OCI-LY1 (cell line): Measurements from ENCODE around the gene ADGRV1.
"Not testable (repeated sequence)": the region's sequence is repeated elsewhere in the genome, so short reads cannot be mapped to it uniquely, and the experiment has no call there.

Experiments used
- H2AFZ ChIP-seq: fragments of 200-600 bp; sonication (generic), shearing (Covaris generic); 2 replicates; pipeline ENCODE4 v1.6.0; 2014; ENCODE audit warnings: antibody characterized with exemption, mild to moderate bottlenecking, low read length
- H3F3A ChIP-seq: fragments of 200-600 bp; sonication (generic), shearing (Covaris generic); 2 replicates; pipeline ENCODE4 v1.6.0; 2014; ENCODE audit warnings: mild to moderate bottlenecking, antibody characterized with exemption, low read length, moderate library complexity; ENCODE audit not compliant: insufficient read depth
- H3K27ac ChIP-seq: fragments of 200-600 bp; sonication (generic); 2 replicates; pipeline ENCODE4 v1.5.1; 2014; ENCODE audit warnings: low read length, mixed run types, mild to moderate bottlenecking, low read depth; ENCODE audit not compliant: poor library complexity, severe bottlenecking
- H3K27me3 ChIP-seq: fragments of 200-600 bp; sonication (generic); 2 replicates; pipeline ENCODE4 v1.6.0; 2014; ENCODE audit warnings: antibody characterized with exemption, mild to moderate bottlenecking, low read length, moderate library complexity; ENCODE audit not compliant: insufficient read depth
- H3K36me3 ChIP-seq: fragments of 200-600 bp; sonication (generic); 2 replicates; pipeline ENCODE4 v1.6.1; 2014; ENCODE audit warnings: mild to moderate bottlenecking, antibody characterized with exemption, low read length, moderate library complexity, mixed read lengths; ENCODE audit not compliant: insufficient read depth
- H3K4me1 ChIP-seq: fragments of 200-600 bp; sonication (generic); 2 replicates; pipeline ENCODE4 v1.5.1; 2014; ENCODE audit warnings: mild to moderate bottlenecking, low read length, moderate library complexity; ENCODE audit not compliant: insufficient read depth, severe bottlenecking
- H3K4me2 ChIP-seq: fragments of 200-600 bp; sonication (generic), shearing (Covaris generic); 2 replicates; pipeline ENCODE4 v1.6.1; 2014; ENCODE audit warnings: low read length
- H3K4me3 ChIP-seq: fragments of 200-600 bp; sonication (generic); 2 replicates; pipeline ENCODE4 v1.5.1; 2014; ENCODE audit warnings: low read length, low read depth, mild to moderate bottlenecking, mixed read lengths; ENCODE audit not compliant: poor library complexity, severe bottlenecking
- H3K79me2 ChIP-seq: fragments of 200-600 bp; shearing (Covaris generic); 2 replicates; pipeline ENCODE4 v1.6.1; 2016; ENCODE audit warnings: mixed run types, low read length, mixed read lengths; ENCODE audit not compliant: insufficient read depth
- H3K9ac ChIP-seq: fragments of 200-600 bp; sonication (generic), shearing (Covaris generic); 2 replicates; pipeline ENCODE4 v1.6.1; 2014; ENCODE audit warnings: mild to moderate bottlenecking, low read length, mixed read lengths
- H3K9me2 ChIP-seq: fragments of 200-600 bp; sonication (generic), shearing (Covaris generic); 2 replicates; pipeline ENCODE4 v1.6.1; 2014; ENCODE audit warnings: low read depth, mild to moderate bottlenecking, low read length, mixed read lengths
- H3K9me3 ChIP-seq: fragments of 200-600 bp; shearing (Covaris generic); 2 replicates; pipeline ENCODE4 v1.6.1; 2014; ENCODE audit warnings: low read length, mixed read lengths
- H4K20me1 ChIP-seq: fragments of 200-600 bp; sonication (generic), shearing (Covaris generic); 2 replicates; pipeline ENCODE4 v1.6.0; 2016; ENCODE audit warnings: mild to moderate bottlenecking, low read length; ENCODE audit not compliant: insufficient read depth
- CTCF ChIP-seq: fragments of 200-600 bp; sonication (generic), shearing (Covaris generic); IDR thresholded peaks from 2 replicates; pipeline ENCODE4 v1.5.1; 2017; ENCODE audit warnings: mild to moderate bottlenecking, antibody characterized with exemption, low read length, moderate library complexity, mixed read lengths
- EZH2 ChIP-seq: fragments of 200-600 bp; sonication (generic), shearing (Covaris generic); IDR thresholded peaks from 2 replicates; pipeline ENCODE4 v1.8.0; 2017; ENCODE audit warnings: borderline replicate concordance, mixed run types, mild to moderate bottlenecking, antibody characterized with exemption, low read length, moderate library complexity, mixed read lengths

Gene ADGRV1

GRCh38 chr5:90813392-90813791 lies 254.8 kb downstream of the ADGRV1 start:
- no peaks in the 10 kb centered on the region for H3K9me3 ChIP-seq
- H3K79me2 ChIP-seq = no peaks in the 10 kb centered on the region
- H4K20me1 ChIP-seq = no peaks in the 10 kb centered on the region
- H3K9me2 ChIP-seq = no peaks in the 10 kb centered on the region
- no peak overlapping the region for H3K9ac ChIP-seq
- H3F3A ChIP-seq = no peaks in the 10 kb centered on the region
- no peak overlapping the region for H2AFZ ChIP-seq
- H3K27ac ChIP-seq = no peak overlapping the region
- no peak overlapping the region for H3K4me3 ChIP-seq
- no peaks in the 10 kb centered on the region for H3K36me3 ChIP-seq
- no peak overlapping the region for H3K4me2 ChIP-seq
- H3K27me3 ChIP-seq = no peaks in the 10 kb centered on the region
- TF ChIP-seq EZH2 = no peak
- TF ChIP-seq CTCF = no peak
- no peaks in the 10 kb centered on the region for H3K4me1 ChIP-seq

GRCh38 chr5:90822062-90822461 lies 263.5 kb downstream of the ADGRV1 start:
- H3K9ac ChIP-seq, H2AFZ ChIP-seq, H4K20me1 ChIP-seq, H3K4me2 ChIP-seq, H3K79me2 ChIP-seq, H3K4me3 ChIP-seq, H3K4me1 ChIP-seq, H3K9me3 ChIP-seq, H3F3A ChIP-seq, H3K36me3 ChIP-seq, H3K9me2 ChIP-seq, H3K27me3 ChIP-seq, H3K27ac ChIP-seq: not testable (repeated sequence)

- H3K4me1 ChIP-seq = no peaks in the 10 kb centered on the region
- H3K79me2 ChIP-seq = no peaks in the 10 kb centered on the region
- no peaks in the 10 kb centered on the region for H3K36me3 ChIP-seq
- TF ChIP-seq CTCF = no peak
- TF ChIP-seq EZH2 = no peak
- H3F3A ChIP-seq = no peaks in the 10 kb centered on the region
- H3K27me3 ChIP-seq = no peaks in the 10 kb centered on the region
- H3K9ac ChIP-seq = no peak overlapping the region
- no peak overlapping the region for H3K27ac ChIP-seq
- H3K9me3 ChIP-seq = no peaks in the 10 kb centered on the region
- H3K9me2 ChIP-seq = no peaks in the 10 kb centered on the region
- no peaks in the 10 kb centered on the region for H4K20me1 ChIP-seq
- H3K4me2 ChIP-seq = no peak overlapping the region
- no peak overlapping the region for H3K4me3 ChIP-seq
- H2AFZ ChIP-seq = no peak overlapping the region
These were observed 265.8 kb downstream of the ADGRV1 start for GRCh38 chr5:90824436-90824835.

GRCh38 chr5:90830058-90830457 lies 271.5 kb downstream of the ADGRV1 start:
- no peak for TF ChIP-seq CTCF
- H3K9me2 ChIP-seq = no peaks in the 10 kb centered on the region
- no peak overlapping the region for H3K4me3 ChIP-seq
- no peak overlapping the region for H3K4me2 ChIP-seq
- H3K4me1 ChIP-seq = no peaks in the 10 kb centered on the region
- H3K27ac ChIP-seq = no peak overlapping the region
- H2AFZ ChIP-seq = no peak overlapping the region
- no peaks in the 10 kb centered on the region for H3K27me3 ChIP-seq
- no peaks in the 10 kb centered on the region for H3K9me3 ChIP-seq
- no peaks in the 10 kb centered on the region for H3K36me3 ChIP-seq
- H3K9ac ChIP-seq = no peak overlapping the region
- no peaks in the 10 kb centered on the region for H3K79me2 ChIP-seq
- no peaks in the 10 kb centered on the region for H4K20me1 ChIP-seq
- no peaks in the 10 kb centered on the region for H3F3A ChIP-seq
